ENCODE data around the gene SH3BP2.

Gene SH3BP2

GRCh38 chr4:2817701-2818350 lies 24.9 kb downstream of the SH3BP2 start:
- TF ChIP-seq REST (IDR thresholded peaks at IDR 0.05; ENCODE audit: insufficient read depth in 1 of 2, low read depth in 2 of 2, low read length in 2 of 2) (no peak), POLR2AphosphoS5 (IDR thresholded peaks at IDR 0.05; ENCODE audit: low read depth, low read length) (no peak), FOXP2 (optimal IDR thresholded peaks at IDR 0.05; ENCODE audit: borderline replicate concordance, extremely low read depth, extremely low read length, insufficient read depth) (no peak), SIN3A (IDR thresholded peaks at IDR 0.05; ENCODE audit: borderline replicate concordance, insufficient read depth, low read length) (no peak), TAF1 (IDR thresholded peaks at IDR 0.05; ENCODE audit: borderline replicate concordance, insufficient read depth, low read length) (no peak)

GRCh38 chr4:2818351-2818939 lies 25.6 kb downstream of the SH3BP2 start:
- no peak for TF ChIP-seq POLR2AphosphoS5 (IDR thresholded peaks at IDR 0.05; ENCODE audit: low read depth, low read length)
- TF ChIP-seq FOXP2 (optimal IDR thresholded peaks at IDR 0.05; ENCODE audit: borderline replicate concordance, extremely low read depth, extremely low read length, insufficient read depth) = no peak
- no peak for TF ChIP-seq REST (IDR thresholded peaks at IDR 0.05; ENCODE audit: insufficient read depth in 1 of 2, low read depth in 2 of 2, low read length in 2 of 2)
- TF ChIP-seq TAF1 (IDR thresholded peaks at IDR 0.05; ENCODE audit: borderline replicate concordance, insufficient read depth, low read length) = no peak
- TF ChIP-seq SIN3A (IDR thresholded peaks at IDR 0.05; ENCODE audit: borderline replicate concordance, insufficient read depth, low read length) = no peak

GRCh38 chr4:2819244-2820215 lies 26.6 kb downstream of the SH3BP2 start:
- no peak for TF ChIP-seq REST (IDR thresholded peaks at IDR 0.05; ENCODE audit: insufficient read depth in 1 of 2, low read depth in 2 of 2, low read length in 2 of 2)
- TF ChIP-seq FOXP2 (optimal IDR thresholded peaks at IDR 0.05; ENCODE audit: borderline replicate concordance, extremely low read depth, extremely low read length, insufficient read depth) = no peak
- no peak for TF ChIP-seq POLR2AphosphoS5 (IDR thresholded peaks at IDR 0.05; ENCODE audit: low read depth, low read length)
- TF ChIP-seq TAF1 (IDR thresholded peaks at IDR 0.05; ENCODE audit: borderline replicate concordance, insufficient read depth, low read length) = no peak
- TF ChIP-seq SIN3A (IDR thresholded peaks at IDR 0.05; ENCODE audit: borderline replicate concordance, insufficient read depth, low read length) = no peak

- TF ChIP-seq TAF1 (IDR thresholded peaks at IDR 0.05; ENCODE audit: borderline replicate concordance, insufficient read depth, low read length) = no peak
- TF ChIP-seq REST (IDR thresholded peaks at IDR 0.05; ENCODE audit: insufficient read depth in 1 of 2, low read depth in 2 of 2, low read length in 2 of 2) = no peak
- TF ChIP-seq FOXP2 (optimal IDR thresholded peaks at IDR 0.05; ENCODE audit: borderline replicate concordance, extremely low read depth, extremely low read length, insufficient read depth) = no peak
- no peak for TF ChIP-seq POLR2AphosphoS5 (IDR thresholded peaks at IDR 0.05; ENCODE audit: low read depth, low read length)
- TF ChIP-seq SIN3A (IDR thresholded peaks at IDR 0.05; ENCODE audit: borderline replicate concordance, insufficient read depth, low read length) = no peak
These were observed 27.5 kb downstream of the SH3BP2 start for GRCh38 chr4:2820216-2820982.

Measured in PFSK-1 (cell line).